Measurements from ENCODE around the gene TMEM198.

Gene TMEM198

GRCh38 chr2:219543596-219544358 is at the start of gene TMEM198, which contains the start of gene CHPF:
TSS of gene TMEM198 (plus strand) at chr2:219544028. CDS start at chr2:219544728, 700 bp downstream.
TSS of gene CHPF (minus strand) at chr2:219543809. CDS start at chr2:219543538, 271 bp downstream.
- TF ChIP-seq EZH2phosphoT487 (IDR thresholded peaks at IDR 0.05; ENCODE audit: borderline replicate concordance): no peak
- TF ChIP-seq CTCF (conservative IDR thresholded peaks at IDR 0.05; ENCODE audit: low read length): no peak
- Histone ChIP-seq H3K4me1 (ENCODE audit: insufficient read depth, low read length, poor library complexity, severe bottlenecking) (peaks cover 10% of the 10 kb centered on the region), H3K4me2 (ENCODE audit: low read depth, low read length, poor library complexity, severe bottlenecking) (peak within 1 kb of the TSS; percentile 85), H3K4me3 (ENCODE audit: low read length, poor library complexity, severe bottlenecking) (peak within 1 kb of the TSS; percentile 71), H3K9ac (ENCODE audit: low read depth, low read length, poor library complexity, severe bottlenecking) (peak within 1 kb of the TSS; percentile 60), H3F3A (ENCODE audit: low read depth) (no peaks in the 10 kb centered on the region), H3K79me2 (ENCODE audit: insufficient read depth, low read length) (no peaks in the 10 kb centered on the region), H3K36me3 (ENCODE audit: insufficient read depth, low read length) (no peaks in the 10 kb centered on the region), H3K9me2 (replicated peaks; ENCODE audit: low read depth, low read length) (no peaks in the 10 kb centered on the region), H3K9me3 (ENCODE audit: insufficient read depth, low read depth, low read length) (no peaks in the 10 kb centered on the region), H4K20me1 (ENCODE audit: insufficient read depth, low read length, poor library complexity, severe bottlenecking) (peaks cover 7% of the 10 kb centered on the region), H3K27me3 (ENCODE audit: insufficient read depth, low read length, poor library complexity, severe bottlenecking) (no peaks in the 10 kb centered on the region), H2AFZ (ENCODE audit: low read length) (peak within 1 kb of the TSS; percentile 93)

- no peaks in the 10 kb centered on the region for H3F3A ChIP-seq (ENCODE audit: low read depth)
- no peak overlapping the region for H3K9ac ChIP-seq (ENCODE audit: low read depth, low read length, poor library complexity, severe bottlenecking)
- no peaks in the 10 kb centered on the region for H3K9me2 ChIP-seq (replicated peaks; ENCODE audit: low read depth, low read length)
- TF ChIP-seq CTCF (conservative IDR thresholded peaks at IDR 0.05; ENCODE audit: low read length) (no peak), EZH2phosphoT487 (IDR thresholded peaks at IDR 0.05; ENCODE audit: borderline replicate concordance) (no peak)
- H3K27me3 ChIP-seq (ENCODE audit: insufficient read depth, low read length, poor library complexity, severe bottlenecking): no peaks in the 10 kb centered on the region
- peaks cover 23% of the 10 kb centered on the region for H3K4me1 ChIP-seq (ENCODE audit: insufficient read depth, low read length, poor library complexity, severe bottlenecking)
- peak overlapping the region; percentile 42 for H3K4me2 ChIP-seq (ENCODE audit: low read depth, low read length, poor library complexity, severe bottlenecking)
- H3K9me3 ChIP-seq (ENCODE audit: insufficient read depth, low read depth, low read length): no peaks in the 10 kb centered on the region
- no peak overlapping the region for H3K4me3 ChIP-seq (ENCODE audit: low read length, poor library complexity, severe bottlenecking)
- no peaks in the 10 kb centered on the region for H4K20me1 ChIP-seq (ENCODE audit: insufficient read depth, low read length, poor library complexity, severe bottlenecking)
- H3K36me3 ChIP-seq (ENCODE audit: insufficient read depth, low read length): no peaks in the 10 kb centered on the region
- peaks cover 10% of the 10 kb centered on the region; the same call in 1 of the 2 replicates for H3K79me2 ChIP-seq (ENCODE audit: insufficient read depth, low read length)
- peak overlapping the region; percentile 44; the same call in 1 of the 2 replicates for H2AFZ ChIP-seq (ENCODE audit: low read length)
Observed at GRCh38 chr2:219494952-219495530, 48.8 kb upstream of the TMEM198 start.

GRCh38 chr2:219495531-219496122 is 48.2 kb upstream of the TMEM198 start:
- H3K27me3 ChIP-seq (ENCODE audit: insufficient read depth, low read length, poor library complexity, severe bottlenecking): no peaks in the 10 kb centered on the region
- TF ChIP-seq EZH2phosphoT487 (IDR thresholded peaks at IDR 0.05; ENCODE audit: borderline replicate concordance): no peak
- TF ChIP-seq CTCF (conservative IDR thresholded peaks at IDR 0.05; ENCODE audit: low read length): peak; percentile 75
- H3K36me3 ChIP-seq (ENCODE audit: insufficient read depth, low read length): no peaks in the 10 kb centered on the region
- H3K79me2 ChIP-seq (ENCODE audit: insufficient read depth, low read length): peaks cover 10% of the 10 kb centered on the region; the same call in 1 of the 2 replicates
- peak overlapping the region; percentile 67 for H2AFZ ChIP-seq (ENCODE audit: low read length)
- no peaks in the 10 kb centered on the region for H3K9me2 ChIP-seq (replicated peaks; ENCODE audit: low read depth, low read length)
- H3K4me2 ChIP-seq (ENCODE audit: low read depth, low read length, poor library complexity, severe bottlenecking): peak overlapping the region; percentile 42
- no peaks in the 10 kb centered on the region for H3F3A ChIP-seq (ENCODE audit: low read depth)
- peak overlapping the region; percentile 37 for H3K4me3 ChIP-seq (ENCODE audit: low read length, poor library complexity, severe bottlenecking)
- H3K4me1 ChIP-seq (ENCODE audit: insufficient read depth, low read length, poor library complexity, severe bottlenecking): peaks cover 24% of the 10 kb centered on the region
- no peak overlapping the region for H3K9ac ChIP-seq (ENCODE audit: low read depth, low read length, poor library complexity, severe bottlenecking)
- no peaks in the 10 kb centered on the region for H4K20me1 ChIP-seq (ENCODE audit: insufficient read depth, low read length, poor library complexity, severe bottlenecking)
- H3K9me3 ChIP-seq (ENCODE audit: insufficient read depth, low read depth, low read length): no peaks in the 10 kb centered on the region

All from Loucy (cell line).